MCF 10A (cell line): ENCODE measurements around the gene GPR139. TPM values are rescaled to one million over a fixed set of nuclear protein-coding genes. Genes with fewer than 3 reads are reported as not detected.

Experiments used
- BruUV-seq: library from RNA; stranded (reverse); fragments of 400-500 nt; replicated peaks from 2 replicates; lab custom pipeline; 2021; lab: Mats Ljungman, UMichigan
- CTCF ChIA-PET: fragments of 300-600 bp; sonication (Branson Sonifier 250); formaldehyde crosslinking; extraction: SDS; loops from one replicate; lab custom pipeline; 2021; ENCODE audit warnings: antibody characterized with exemption, inconsistent platforms; lab: Yijun Ruan, JAX
- POLR2A ChIA-PET: fragments of 300-600, 350-650 bp; sonication (Branson Sonifier 250); formaldehyde crosslinking; extraction: SDS; loops from one replicate; lab custom pipeline; 2020; ENCODE audit warnings: antibody characterized with exemption, inconsistent platforms; lab: Yijun Ruan, JAX
- DNase-seq: peaks from one replicate; pipeline ENCODE4 v3.0.0-alpha.2; 2018; ENCODE audit not compliant: unreplicated experiment
- H3K27ac Mint-ChIP-seq: one replicate; pipeline ENCODE4 v1.8.0; 2022; ENCODE audit warnings: mild to moderate bottlenecking, low read depth, mixed read lengths; ENCODE audit not compliant: unreplicated experiment
- H3K27me3 Mint-ChIP-seq: one replicate; pipeline ENCODE4 v1.8.0; 2022; ENCODE audit warnings: mixed read lengths; ENCODE audit not compliant: insufficient read depth, unreplicated experiment
- H3K36me3 Mint-ChIP-seq: one replicate; pipeline ENCODE4 v1.8.0; 2022; ENCODE audit warnings: mild to moderate bottlenecking, moderate library complexity, mixed read lengths; ENCODE audit not compliant: insufficient read depth, unreplicated experiment
- H3K4me1 Mint-ChIP-seq: one replicate; pipeline ENCODE4 v1.8.0; 2022; ENCODE audit warnings: mixed read lengths; ENCODE audit not compliant: insufficient read depth, unreplicated experiment
- H3K4me3 Mint-ChIP-seq: one replicate; pipeline ENCODE4 v1.8.0; 2022; ENCODE audit warnings: mild to moderate bottlenecking, moderate library complexity, mixed read lengths; ENCODE audit not compliant: unreplicated experiment
- H3K9me3 Mint-ChIP-seq: one replicate; pipeline ENCODE4 v1.8.0; 2022; ENCODE audit warnings: mixed read lengths; ENCODE audit not compliant: unreplicated experiment
- intact Hi-C: fragments of 100-400 bp; cut with micrococcal nuclease; formaldehyde crosslinking; loops from 2 replicates; pipeline ENCODE4 v1.14.1; 2022
- total RNA-seq: library from RNA; stranded (reverse); gene quantifications from 2 replicates; pipeline ENCODE4 v1.2.3, GENCODE V29; 2022
- TF ChIP-seq, protein P1 (sequence below): fragments of 200-600 bp; IDR thresholded peaks from one replicate; pipeline ENCODE4 v1.8.0; 2022; ENCODE audit warnings: antibody characterized with exemption, mild to moderate bottlenecking; ENCODE audit not compliant: unreplicated experiment

The GPR139 gene
- total RNA-seq, 1 experiment from 2014 or later, result not detected

DNA sequence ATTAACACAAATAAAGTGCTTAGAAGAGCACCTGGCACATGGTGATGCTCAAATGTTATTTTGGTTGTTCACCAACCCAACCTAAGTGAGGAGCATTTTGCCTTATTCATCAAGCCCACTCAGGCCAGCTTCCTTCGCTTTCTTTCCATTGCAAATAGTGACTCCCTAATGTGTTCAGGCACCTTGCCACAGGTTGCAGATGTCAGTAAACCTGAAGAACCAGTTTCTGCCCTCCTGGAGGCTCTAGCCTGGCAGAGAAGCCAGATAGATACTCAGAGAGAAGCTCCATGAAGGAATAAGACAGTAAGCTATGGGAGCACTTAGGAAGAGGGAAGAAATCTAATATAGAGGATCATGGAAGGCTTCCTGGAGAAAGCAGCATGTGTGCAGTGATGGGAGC lies 23.9 kb downstream of the GPR139 start:
- Mint-ChIP-seq H3K4me3 (no peak overlapping the region), H3K36me3 (no peaks in the 10 kb centered on the region), H3K27me3 (peaks cover 10% of the 10 kb centered on the region), H3K9me3 (no peaks in the 10 kb centered on the region), H3K27ac (no peak overlapping the region), H3K4me1 (no peaks in the 10 kb centered on the region)
- no peak for DNase-seq
- BruUV-seq, result no TSS peak
- intact Hi-C loops, result no loop called here
- ChIA-PET POLR2A (no interaction called here), CTCF (interaction anchor here (0.8 kb wide), 1 partner anchor 180 kb away, joined by 4 read pairs; no protein-coding TSS in a partner anchor)
- TF ChIP-seq, protein P1, sequence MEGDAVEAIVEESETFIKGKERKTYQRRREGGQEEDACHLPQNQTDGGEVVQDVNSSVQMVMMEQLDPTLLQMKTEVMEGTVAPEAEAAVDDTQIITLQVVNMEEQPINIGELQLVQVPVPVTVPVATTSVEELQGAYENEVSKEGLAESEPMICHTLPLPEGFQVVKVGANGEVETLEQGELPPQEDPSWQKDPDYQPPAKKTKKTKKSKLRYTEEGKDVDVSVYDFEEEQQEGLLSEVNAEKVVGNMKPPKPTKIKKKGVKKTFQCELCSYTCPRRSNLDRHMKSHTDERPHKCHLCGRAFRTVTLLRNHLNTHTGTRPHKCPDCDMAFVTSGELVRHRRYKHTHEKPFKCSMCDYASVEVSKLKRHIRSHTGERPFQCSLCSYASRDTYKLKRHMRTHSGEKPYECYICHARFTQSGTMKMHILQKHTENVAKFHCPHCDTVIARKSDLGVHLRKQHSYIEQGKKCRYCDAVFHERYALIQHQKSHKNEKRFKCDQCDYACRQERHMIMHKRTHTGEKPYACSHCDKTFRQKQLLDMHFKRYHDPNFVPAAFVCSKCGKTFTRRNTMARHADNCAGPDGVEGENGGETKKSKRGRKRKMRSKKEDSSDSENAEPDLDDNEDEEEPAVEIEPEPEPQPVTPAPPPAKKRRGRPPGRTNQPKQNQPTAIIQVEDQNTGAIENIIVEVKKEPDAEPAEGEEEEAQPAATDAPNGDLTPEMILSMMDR, result no peak

DNA sequence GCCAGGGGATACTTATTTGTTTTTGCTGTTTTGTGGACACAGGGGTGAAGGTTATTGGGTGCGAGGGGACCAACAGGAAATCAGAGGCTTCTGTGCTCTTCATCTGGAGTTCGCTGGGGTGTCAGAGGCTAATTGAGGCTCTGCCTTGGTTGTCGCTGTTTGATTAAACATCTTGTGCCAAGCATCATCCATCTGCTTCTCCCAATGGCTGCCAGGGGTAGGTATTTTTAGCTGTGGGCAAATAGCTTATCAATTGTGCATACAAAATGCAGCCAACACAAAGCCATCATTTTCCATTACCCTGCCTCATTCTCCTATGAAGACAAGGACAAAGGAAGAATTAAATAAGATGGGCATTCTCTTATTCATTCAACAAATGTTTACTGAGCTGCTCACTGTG lies 27.8 kb downstream of the GPR139 start:
- intact Hi-C loops, result no loop called here
- Mint-ChIP-seq H3K9me3 (no peaks in the 10 kb centered on the region), H3K36me3 (no peaks in the 10 kb centered on the region), H3K27ac (no peak overlapping the region), H3K4me3 (no peak overlapping the region), H3K4me1 (no peaks in the 10 kb centered on the region), H3K27me3 (peaks cover 10% of the 10 kb centered on the region)
- TF ChIP-seq, protein P1, result no peak
- DNase-seq, result no peak
- CTCF ChIA-PET, result interaction anchor here (0.6 kb wide), 2 partner anchors 255 to 388 kb away, joined by 3 read pairs; no protein-coding TSS in a partner anchor
- BruUV-seq, result no TSS peak
- POLR2A ChIA-PET, result no interaction called here

DNA sequence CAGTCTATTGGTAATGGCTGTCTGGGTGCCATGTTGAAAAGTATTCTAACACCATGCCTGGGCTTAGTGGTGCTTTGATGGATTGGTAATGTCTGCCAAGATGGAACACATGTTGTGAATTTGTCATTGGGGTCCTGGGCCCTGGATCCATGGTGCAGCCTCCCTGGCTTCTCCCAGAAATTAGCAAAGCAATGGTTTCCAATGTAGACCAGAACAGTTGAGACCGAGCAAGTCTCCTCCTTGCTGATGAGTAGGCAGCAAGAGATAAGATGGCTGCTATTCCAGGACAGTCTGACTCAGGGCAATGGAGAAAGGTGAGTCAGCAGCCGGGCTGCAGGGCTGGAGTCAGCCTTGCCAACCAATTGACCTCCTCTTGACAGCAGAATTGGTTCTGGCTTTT lies 30.8 kb downstream of the GPR139 start:
- intact Hi-C loops, result no loop called here
- Mint-ChIP-seq H3K9me3 (no peaks in the 10 kb centered on the region), H3K36me3 (no peaks in the 10 kb centered on the region), H3K27ac (no peak overlapping the region), H3K4me3 (no peak overlapping the region), H3K27me3 (peaks cover 10% of the 10 kb centered on the region), H3K4me1 (no peaks in the 10 kb centered on the region)
- POLR2A ChIA-PET, result no interaction called here
- TF ChIP-seq, protein P1, result no peak
- BruUV-seq, result no TSS peak
- CTCF ChIA-PET, result interaction anchor here (1.1 kb wide), 1 partner anchor 135 kb away, joined by 3 read pairs; no protein-coding TSS in a partner anchor
- DNase-seq, result no peak

DNA sequence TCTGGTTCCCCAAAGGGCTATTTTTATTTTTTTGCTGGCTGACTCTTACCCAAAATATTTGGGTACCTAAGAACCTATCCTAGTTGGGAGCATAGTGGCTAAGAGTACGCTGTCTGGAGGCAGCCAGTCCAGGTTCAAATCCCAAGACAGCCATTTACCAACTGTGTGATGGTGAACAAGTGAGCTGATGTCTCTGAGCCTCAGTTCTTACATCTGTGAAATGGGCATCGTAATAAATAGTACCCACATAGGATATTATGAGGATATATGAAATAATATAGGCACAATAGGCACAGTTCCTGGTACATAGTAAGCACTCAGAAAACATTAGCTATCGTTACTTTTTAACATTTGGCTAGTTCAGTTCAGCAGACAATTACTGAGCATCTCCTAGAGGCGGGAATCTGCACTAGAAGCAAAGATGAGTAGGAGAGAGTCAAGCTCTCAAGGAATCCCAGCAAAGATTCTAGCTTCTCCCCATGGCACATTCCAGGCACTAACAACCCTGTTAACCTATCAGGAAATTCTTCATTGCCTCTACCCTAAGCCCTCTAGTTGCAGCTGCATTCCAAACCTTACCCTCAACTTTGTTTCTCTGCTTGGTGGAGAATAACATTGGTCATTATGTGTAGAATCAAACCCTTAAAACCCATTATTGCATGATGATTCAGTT lies 31.6 kb downstream of the GPR139 start:
- H3K4me3 Mint-ChIP-seq, result no peak overlapping the region
- H3K27ac Mint-ChIP-seq, result no peak overlapping the region
- DNase-seq, result no peak
- no TSS peak for BruUV-seq
- intact Hi-C loops, result no loop called here
- H3K36me3 Mint-ChIP-seq, result no peaks in the 10 kb centered on the region
- TF ChIP-seq, protein P1, result no peak
- ChIA-PET POLR2A (no interaction called here), CTCF (interaction anchor here (1.1 kb wide), 1 partner anchor 135 kb away, joined by 3 read pairs; no protein-coding TSS in a partner anchor)
- H3K27me3 Mint-ChIP-seq, result peaks cover 17% of the 10 kb centered on the region
- H3K4me1 Mint-ChIP-seq, result no peaks in the 10 kb centered on the region
- no peaks in the 10 kb centered on the region for H3K9me3 Mint-ChIP-seq
